ENCODE results near the gene STRIP2.

DNA sequence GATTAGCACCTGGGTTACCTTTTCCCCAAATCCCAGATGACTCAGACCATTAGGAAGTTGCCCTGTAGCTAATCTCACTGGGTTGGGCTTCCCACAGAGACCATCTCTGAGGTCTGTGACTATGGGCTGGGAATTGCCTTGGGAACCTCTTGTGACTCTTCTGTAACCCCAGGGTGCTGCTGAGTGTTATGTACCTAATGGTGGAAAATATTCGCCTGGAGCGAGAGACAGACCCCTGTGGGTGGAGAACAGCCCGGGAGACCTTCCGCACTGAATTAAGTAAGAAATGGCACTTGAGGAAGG, 20.0 kb downstream of the STRIP2 start:
- no peak for TF ChIP-seq CTCF (IDR thresholded peaks at IDR 0.05)
- no peak for TF ChIP-seq POLR2A (IDR thresholded peaks at IDR 0.05)
- TF ChIP-seq POLR2AphosphoS5 (IDR thresholded peaks at IDR 0.05) = no peak

Measured in breast epithelium (tissue), 3 donors.